Activated T-cell treated with anti-CD3 and anti-CD28 coated beads, Interleukin-2, amount 50 U/mL, for 4 hours (primary cell): ENCODE results near the gene DNAL1. TPM values are rescaled to one million over a fixed set of nuclear protein-coding genes. Genes with fewer than 3 reads are reported as not detected.

ENCODE experiments used
- total RNA-seq, 3 donors: library from RNA; stranded (reverse); gene quantifications; one replicate each; pipeline ENCODE4 v1.2.1, GENCODE V29; 2021

DNAL1 gene
- total RNA-seq, 3 donors from 2014 or later, result 7.0 to 10.8 (median 9.7) TPM

Other genes starting within 250 kb of the DNAL1 start
- gene NUMB, start 186.4 kb upstream of the DNAL1 start, total RNA-seq, result 10 to 100 TPM; 32.6 to 42.8 (median 36.5) TPM
- gene RIOX1, start 154.1 kb upstream of the DNAL1 start, total RNA-seq, result 10 to 100 TPM; 29.3 to 31.1 (median 29.7) TPM
- gene ACOT1, start 107.8 kb upstream of the DNAL1 start, total RNA-seq, result 1 to 10 TPM in 1 of 3 donors, under 1 TPM in 1, not detected in 1; 0.61 to 1.4 TPM
- gene HEATR4, start 86.0 kb upstream of the DNAL1 start, total RNA-seq, result not detected
- gene ACOT2, start 75.8 kb upstream of the DNAL1 start, total RNA-seq, result 10 to 100 TPM in 2 of 3 donors, 1 to 10 TPM in 1; 7.2 to 11.4 (median 10.7) TPM
- 1 to 10 TPM; 2.3 to 3.6 (median 3.0) TPM for gene ACOT4, start 53.1 kb upstream of the DNAL1 start, total RNA-seq
- gene ACOT6, start 32.5 kb upstream of the DNAL1 start, total RNA-seq, result not detected
- 10 to 100 TPM; 41.0 to 55.2 (median 50.8) TPM for gene PNMA1, start 69.4 kb downstream of the DNAL1 start, total RNA-seq
- 1 to 10 TPM; 2.5 to 3.8 (median 3.3) TPM for gene PTGR2, start 206.8 kb downstream of the DNAL1 start, total RNA-seq
- 10 to 100 TPM; 45.8 to 54.9 (median 54.5) TPM for gene ZNF410, start 241.9 kb downstream of the DNAL1 start, total RNA-seq